ENCODE data around the gene FBN1.

FBN1 gene

GRCh38 chr15:48501208-48501607 is 144.3 kb downstream of the FBN1 start:
- DNase-seq, result no peak

- no peak for DNase-seq
These were observed 144.9 kb downstream of the FBN1 start for GRCh38 chr15:48500595-48500994.

- DNase-seq, result no peak
These were observed 145.5 kb downstream of the FBN1 start for GRCh38 chr15:48499978-48500377.

GRCh38 chr15:48498828-48499227 is 146.7 kb downstream of the FBN1 start:
- DNase-seq, result no peak

- DNase-seq, result no peak
These were observed 150.9 kb downstream of the FBN1 start for GRCh38 chr15:48494631-48495030.

- DNase-seq, result no peak
These were observed 151.7 kb downstream of the FBN1 start for GRCh38 chr15:48493763-48494225.

GRCh38 chr15:48493084-48493762 is 152.3 kb downstream of the FBN1 start:
- no peak for DNase-seq

GRCh38 chr15:48486228-48486627 is 159.3 kb downstream of the FBN1 start:
- no peak for DNase-seq

GRCh38 chr15:48481802-48482201 is 163.7 kb downstream of the FBN1 start:
- DNase-seq, result no peak

GRCh38 chr15:48479751-48480150 is 165.8 kb downstream of the FBN1 start:
- DNase-seq, result no peak

GRCh38 chr15:48478581-48478980 is 166.9 kb downstream of the FBN1 start:
- DNase-seq, result no peak

- no peak for DNase-seq
These were observed 167.6 kb downstream of the FBN1 start for GRCh38 chr15:48477795-48478360.

GRCh38 chr15:48475600-48476395 is 169.7 kb downstream of the FBN1 start:
- DNase-seq, result no peak

- no peak for DNase-seq
These were observed 171.8 kb downstream of the FBN1 start for GRCh38 chr15:48473667-48474066.

GRCh38 chr15:48472756-48473155 is 172.8 kb downstream of the FBN1 start:
- DNase-seq, result no peak

- no peak for DNase-seq
These were observed 174.4 kb downstream of the FBN1 start for GRCh38 chr15:48471073-48471472.

GRCh38 chr15:48470096-48470495 is 175.4 kb downstream of the FBN1 start:
- no peak for DNase-seq

GRCh38 chr15:48469681-48470080 is 175.8 kb downstream of the FBN1 start:
- DNase-seq, result no peak

GRCh38 chr15:48469271-48469670 is 176.2 kb downstream of the FBN1 start:
- no peak for DNase-seq

GRCh38 chr15:48467801-48468200 is 177.7 kb downstream of the FBN1 start:
- DNase-seq, result no peak

GRCh38 chr15:48466820-48467219 is 178.7 kb downstream of the FBN1 start:
- DNase-seq, result no peak

GRCh38 chr15:48466079-48466478 is 179.4 kb downstream of the FBN1 start:
- no peak for DNase-seq

GRCh38 chr15:48465410-48465809 is 180.1 kb downstream of the FBN1 start:
- no peak for DNase-seq

- DNase-seq, result no peak
These were observed 182.1 kb downstream of the FBN1 start for GRCh38 chr15:48463366-48463880.
